ENCODE data around the gene CAT.
"Not testable (repeated sequence)": the region's sequence is repeated elsewhere in the genome, so short reads cannot be mapped to it uniquely, and the experiment has no call there.

The CAT gene

DNA sequence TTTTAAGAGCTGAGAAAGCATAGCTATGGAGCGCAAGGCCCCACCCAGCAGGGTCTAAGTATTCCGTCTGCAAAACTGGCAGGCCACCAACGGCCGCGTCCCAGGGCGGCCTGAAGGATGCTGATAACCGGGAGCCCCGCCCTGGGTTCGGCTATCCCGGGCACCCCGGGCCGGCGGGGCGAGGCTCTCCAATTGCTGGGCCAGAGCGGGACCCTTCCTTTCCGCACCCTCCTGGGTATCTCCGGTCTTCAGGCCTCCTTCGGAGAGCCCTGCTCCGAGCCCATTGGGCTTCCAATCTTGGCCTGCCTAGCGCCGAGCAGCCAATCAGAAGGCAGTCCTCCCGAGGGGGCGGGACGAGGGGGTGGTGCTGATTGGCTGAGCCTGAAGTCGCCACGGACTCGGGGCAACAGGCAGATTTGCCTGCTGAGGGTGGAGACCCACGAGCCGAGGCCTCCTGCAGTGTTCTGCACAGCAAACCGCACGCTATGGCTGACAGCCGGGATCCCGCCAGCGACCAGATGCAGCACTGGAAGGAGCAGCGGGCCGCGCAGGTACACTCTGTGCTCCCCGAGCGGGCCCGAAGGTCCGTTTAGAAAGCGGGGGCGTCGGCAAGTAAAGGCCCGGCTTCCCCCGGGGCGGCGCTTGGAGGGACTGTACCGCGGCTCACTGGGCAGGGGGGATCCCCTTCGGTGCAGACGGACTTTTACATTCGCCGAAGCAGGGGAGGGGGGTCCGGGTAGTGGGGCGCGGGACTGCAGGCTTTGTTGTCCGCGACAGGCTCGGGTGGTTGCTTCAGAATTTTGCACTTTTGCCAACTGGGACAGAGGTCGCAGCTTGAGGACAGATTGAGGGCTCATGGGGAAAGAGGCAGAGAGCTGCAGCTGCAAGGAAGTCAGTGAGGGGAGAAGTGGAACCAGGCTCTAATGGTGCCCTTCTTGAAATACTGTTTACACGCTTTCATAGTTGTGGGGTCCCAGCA is at the start of gene CAT:
TSS of gene CAT (plus strand) at position 406 of the 979 bp plus-strand sequence. CDS start at position 486, 80 bp downstream.
- DNase-seq = peak; percentile 96

DNA sequence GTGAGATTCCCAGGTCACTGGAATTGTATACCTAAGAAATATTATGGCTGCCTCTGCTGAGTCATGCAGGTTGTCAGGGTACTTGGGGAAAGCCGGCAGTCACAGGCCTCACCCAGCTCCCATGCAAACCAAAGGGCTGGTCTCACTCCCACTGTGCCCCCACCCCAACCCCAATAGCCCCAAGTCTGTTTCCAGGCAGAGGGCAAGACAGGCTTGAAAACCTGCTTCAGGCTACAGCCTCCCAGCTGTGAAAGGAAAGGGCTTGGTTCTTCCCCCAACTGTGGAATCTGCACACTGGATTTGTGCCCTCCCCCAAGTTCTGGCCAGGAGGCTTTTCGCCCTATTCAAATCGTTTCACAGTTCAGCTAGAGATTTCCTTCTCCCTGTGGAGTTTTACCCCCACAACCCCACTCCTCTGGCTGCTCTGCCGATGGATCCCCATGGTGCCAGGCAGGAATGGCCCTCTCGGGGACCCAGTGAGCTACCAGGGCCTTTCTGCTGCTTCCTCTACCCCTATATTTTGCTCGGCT is 43.9 kb upstream of the CAT start:
- no peak for DNase-seq

DNA sequence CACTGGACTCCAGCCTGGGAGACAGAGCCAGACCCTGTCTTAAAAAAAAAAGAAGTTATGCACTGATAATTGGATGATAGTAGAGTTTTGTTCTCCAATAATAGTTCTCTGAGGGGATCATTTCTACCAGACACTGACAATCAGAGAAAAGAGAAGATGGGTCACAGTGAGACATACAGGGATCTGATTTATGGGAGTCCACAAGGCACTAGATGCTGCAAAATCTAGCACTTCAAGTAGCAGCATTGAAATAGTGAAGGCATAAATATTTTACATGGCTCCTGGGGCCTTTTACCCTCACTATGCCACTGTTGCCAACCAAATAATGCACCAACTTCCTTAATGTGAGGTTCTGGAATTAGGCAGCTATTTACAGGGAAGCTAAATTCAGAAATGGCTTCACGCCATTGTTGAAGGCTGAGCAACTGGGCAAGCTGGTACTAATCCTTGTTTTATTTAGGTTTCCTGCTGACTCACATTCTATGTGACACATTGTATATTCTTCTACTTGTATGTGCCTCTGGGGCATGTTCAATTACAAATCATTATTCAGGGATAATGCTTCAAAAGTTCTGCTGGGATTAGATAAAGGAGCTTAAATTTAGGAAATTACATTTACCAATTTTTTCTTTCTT is 42.7 kb upstream of the CAT start:
- DNase-seq = no peak

DNA sequence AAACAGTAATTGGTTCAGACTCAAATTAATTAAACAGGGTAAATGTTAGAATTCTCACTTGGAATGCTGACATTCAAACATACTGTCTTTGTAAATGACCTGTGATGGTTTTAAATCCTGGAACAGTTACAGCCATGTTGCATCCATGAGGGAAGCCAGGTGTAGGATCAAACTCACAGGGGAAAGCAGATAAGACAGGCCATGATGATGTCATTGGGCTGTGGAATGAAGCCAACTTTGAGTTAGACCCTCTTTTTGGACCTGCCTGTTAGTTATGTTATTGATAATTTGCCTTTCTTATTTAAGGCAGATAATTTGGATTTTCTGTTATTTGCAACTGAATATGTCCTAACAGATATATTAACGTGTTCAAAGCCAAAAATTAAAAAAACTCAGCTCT is 41.6 kb upstream of the CAT start:
- no peak for DNase-seq

DNA sequence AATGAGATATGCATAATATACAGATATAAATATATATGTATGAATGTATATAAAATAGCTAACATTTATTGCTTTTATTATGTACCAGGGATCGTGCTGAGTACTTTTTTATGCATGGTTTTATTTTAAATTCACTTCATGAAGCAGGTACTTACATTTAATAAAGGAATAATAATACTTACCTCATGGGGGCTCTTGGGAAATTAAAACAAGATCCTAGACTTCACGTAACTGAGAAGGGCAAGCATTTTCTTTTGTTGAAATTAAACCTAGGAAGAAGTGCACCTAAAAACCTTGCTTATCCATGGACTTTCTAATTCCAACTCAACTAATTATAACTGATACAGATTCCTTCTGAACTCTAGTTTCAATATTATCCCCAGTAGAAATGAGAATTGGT is 40.9 kb upstream of the CAT start:
- DNase-seq = no peak

DNA sequence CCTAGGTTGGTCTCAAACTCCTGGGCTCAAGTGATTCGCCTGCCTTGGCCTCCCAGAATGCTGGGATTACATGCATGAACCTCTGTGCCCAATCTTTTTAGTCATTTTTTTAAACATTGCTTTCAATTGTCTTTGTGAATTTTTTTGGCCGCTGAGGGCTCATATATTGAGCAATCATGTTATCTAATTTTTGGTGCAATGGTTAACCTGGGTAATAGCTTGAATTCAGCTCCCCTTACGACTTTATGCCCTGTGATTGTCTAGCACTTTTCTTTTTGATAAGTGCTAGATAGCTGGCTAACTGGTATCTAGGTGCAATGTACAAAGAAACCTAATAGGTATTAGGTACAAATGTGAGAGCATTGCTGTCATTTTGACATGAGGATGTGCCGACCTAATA is 35.3 kb upstream of the CAT start:
- no peak for DNase-seq

DNA sequence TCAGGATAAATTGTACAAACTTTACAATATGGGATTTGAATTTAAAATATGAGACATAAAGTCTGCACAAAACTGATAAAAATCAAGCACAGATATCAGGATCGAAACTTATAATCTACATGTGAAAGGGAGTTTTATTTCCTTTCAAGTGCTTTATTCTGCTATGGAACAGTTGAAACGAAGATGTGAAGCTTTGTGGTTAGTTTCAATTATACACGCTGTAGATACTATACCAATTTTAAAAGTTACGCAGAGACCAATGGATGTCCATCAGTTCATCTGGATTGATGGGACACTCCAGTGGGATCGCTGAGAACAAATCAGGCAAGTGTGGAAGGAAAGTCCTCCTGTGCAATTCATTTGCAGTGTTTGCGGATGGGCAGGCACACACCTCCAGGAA is 34.5 kb upstream of the CAT start:
- DNase-seq = no peak

DNA sequence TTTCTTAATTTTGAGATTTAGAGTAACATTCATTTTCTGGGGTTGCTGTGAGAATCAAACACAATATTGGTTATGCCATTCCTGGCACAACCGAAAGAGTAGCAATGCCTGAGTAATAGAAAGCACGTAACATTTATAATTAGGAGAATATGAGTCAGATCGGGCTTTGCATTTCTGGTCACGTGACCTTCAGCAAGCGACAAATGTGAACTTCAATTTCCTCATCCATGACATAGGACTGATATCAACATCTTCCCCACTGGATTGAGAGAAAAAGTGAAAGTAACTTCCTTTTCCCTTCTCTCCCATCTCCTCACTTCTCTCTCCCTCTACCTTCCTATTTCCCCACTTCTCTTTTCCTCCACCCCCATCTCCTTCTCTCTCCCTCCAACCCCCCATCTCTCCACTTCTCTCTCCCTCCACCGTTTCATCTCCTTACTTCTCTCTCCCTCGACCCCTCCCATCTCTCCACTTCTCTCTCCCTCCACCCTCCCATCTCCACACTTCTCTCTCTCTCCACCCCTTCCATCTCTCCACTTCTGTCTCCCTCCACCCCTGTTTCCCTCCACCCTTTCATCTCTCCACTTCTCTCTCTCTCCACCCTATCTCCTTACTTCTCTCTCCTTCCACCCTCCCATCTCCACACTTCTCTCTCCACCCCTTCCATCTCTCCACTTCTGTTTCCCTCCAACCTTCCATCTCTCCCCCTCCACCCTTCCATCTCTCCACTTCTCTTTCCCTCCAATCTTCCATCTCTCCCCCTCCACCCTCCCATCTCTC is 33.5 kb upstream of the CAT start:
- no peak for DNase-seq

DNA sequence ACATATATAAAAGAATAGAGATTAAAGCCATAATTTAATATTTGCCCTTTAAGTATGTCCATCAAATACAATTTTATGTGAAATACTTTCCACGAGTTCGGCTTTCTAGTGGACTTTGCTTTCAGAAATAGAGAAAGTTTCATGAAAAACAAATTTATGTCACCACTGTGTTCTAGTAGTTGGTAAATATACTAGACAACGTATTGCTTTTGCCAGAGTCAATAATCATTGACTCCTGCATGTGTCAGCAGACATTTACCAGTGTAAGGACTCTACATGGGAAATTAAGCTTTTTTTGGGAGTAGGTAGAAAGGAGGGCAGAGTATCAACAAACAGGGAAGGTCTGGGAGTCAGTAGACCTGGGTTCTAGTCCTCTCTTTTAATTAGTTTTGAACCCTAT is 32.3 kb upstream of the CAT start:
- DNase-seq = no peak

DNA sequence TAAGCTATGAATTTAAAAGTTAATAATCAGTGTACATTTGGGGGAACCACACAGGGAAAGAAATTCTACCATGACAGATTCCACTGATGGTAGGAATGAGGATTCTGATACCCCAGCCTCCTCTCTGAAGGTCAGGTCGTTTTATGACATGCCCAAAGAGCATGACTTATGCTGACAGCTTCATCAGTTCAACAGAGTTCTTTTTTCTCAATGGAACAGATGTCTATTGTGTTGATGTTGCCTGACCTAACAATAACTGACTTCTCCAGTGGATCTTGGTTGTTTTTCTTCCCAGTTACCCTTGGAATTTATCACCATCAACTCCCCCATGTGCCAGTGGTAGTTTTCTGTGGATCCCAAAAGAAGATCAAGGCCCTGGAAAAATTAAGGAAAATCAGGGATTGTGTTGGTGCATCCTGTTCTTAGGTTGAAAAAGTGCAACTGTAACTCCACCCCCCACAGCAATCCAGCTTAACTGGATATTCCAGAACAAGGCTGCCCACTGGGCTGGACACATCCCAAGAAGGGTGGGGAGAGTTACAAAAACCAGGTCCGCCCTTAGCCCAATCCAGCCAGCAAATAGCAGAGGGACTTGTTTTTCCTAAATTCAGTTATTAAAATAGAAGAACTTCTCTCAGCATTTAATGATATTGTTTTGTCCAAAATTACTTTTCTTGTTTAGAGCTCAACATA is 31.5 kb upstream of the CAT start:
- DNase-seq = no peak

DNA sequence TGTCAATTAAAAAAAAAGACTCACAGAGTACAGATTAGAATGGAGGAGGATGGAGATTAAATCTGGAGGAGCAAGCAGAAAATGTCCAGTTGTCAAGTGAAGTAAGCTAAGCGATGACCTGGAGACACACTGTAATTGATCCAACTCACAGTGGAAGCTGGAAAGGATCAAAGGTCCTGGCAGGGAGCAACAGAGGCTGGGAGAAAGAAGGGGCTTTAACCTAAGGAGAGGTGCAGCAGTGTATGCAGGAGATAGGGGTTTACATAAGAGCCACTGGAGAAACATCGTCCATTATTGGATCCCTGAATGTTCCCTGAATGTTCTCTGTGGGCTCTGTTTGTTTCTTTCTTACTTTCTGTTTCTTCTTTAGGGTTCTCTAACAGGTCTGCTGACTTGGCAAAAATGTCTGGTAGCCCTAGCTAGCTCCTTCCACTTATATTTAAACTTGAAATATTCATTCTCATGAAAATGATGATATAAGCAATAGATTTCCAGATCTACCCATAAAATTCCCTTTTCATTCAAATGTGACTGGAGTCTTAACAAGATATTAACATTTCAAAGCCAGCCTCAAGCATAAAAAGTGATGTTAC is 30.1 kb upstream of the CAT start:
- DNase-seq = no peak

DNA sequence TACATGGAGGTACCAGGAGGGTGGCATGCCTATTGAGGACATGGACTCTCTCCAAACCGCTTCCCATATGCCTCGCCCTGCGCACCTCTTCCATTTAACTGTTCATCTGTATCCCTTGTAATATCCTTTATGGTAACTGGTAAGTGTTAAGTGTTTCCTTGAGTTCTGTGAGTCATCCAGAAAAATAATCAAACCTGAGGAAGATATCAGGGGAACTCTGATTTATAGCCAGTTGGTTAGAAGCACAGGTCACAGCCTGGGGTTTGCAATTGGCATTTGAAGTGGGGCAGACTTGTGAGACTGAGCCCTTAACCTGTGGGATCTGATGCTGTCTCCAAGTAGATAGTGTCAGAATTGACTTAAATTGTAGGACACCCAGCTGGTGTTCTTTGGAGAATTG is 27.6 kb upstream of the CAT start:
- DNase-seq = no peak

DNA sequence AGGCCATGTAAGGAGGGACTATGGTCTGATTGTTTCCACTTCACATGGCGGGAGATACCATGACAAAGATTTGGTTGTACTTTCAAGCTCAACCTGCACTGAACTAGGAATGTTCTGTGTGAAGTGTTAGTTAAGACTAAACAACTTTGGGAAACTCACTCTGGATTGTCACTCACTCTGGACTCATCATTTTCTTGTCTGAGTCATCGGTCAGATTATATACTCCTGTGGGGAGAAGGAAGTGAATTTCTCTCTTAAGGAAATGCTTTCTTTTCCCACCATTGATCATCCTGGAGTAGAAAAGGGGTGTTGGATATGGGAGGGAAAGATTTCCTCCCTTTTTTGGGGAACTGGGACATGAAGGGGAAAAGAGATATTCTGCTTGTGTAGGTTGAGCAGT is 26.9 kb upstream of the CAT start:
- DNase-seq = no peak

DNA sequence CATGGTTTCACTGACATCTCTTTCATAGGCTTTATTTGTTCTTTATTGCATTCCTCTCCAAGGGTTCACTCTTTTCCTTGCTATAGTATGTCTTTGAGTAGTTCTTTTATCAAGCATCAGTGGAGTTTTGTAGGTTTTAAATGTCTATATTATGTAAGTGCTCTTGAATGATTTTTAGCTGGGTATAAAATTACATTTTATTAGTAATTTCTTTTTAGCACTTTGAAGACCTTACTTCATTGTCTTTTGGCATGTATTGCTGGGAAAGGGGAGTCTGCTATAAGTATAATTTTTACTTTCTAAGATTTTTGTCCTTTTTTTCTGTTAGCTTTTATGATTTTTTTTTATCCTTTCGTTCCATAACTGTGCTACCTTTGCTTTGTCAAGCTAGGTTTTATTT is 25.5 kb upstream of the CAT start:
- DNase-seq = no peak

DNA sequence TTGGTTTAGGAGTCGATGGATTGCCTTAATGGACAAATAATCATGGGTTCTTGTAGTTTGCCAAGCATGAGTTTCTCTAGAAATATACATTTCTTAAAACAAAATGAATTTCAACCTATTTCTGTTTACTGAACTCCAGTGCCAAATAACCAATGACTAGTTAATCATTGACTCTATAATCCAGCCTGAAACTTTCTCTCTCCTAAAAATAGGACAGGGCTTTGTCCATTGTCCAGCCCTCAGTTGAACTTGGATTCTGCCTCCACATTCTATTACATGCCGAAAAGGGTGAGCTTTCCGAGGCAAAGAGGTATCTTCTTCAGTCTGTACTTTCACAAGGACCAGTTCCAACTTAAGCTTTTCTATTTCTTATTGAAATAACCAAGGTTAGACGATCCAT is 23.2 kb upstream of the CAT start:
- no peak for DNase-seq

DNA sequence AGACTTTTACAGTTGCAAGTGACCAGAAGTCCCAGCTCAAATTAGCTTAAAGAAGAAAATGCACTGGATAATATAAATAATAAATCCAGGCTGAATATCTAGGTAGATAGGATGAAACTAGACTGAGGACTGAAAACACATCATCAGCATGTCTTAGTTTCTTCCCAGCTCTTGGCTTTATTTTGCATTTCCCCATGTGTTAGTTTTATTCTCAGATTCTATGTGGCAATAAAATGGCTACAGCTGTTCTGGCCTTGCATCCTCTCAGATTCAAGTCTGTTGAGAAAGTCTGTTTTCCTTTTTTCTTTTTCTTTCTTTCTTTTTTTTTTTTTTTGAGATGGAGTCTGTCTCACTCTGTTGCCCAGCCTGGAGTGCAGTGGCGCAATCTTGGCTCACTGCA is 22.6 kb upstream of the CAT start:
- DNase-seq = no peak

DNA sequence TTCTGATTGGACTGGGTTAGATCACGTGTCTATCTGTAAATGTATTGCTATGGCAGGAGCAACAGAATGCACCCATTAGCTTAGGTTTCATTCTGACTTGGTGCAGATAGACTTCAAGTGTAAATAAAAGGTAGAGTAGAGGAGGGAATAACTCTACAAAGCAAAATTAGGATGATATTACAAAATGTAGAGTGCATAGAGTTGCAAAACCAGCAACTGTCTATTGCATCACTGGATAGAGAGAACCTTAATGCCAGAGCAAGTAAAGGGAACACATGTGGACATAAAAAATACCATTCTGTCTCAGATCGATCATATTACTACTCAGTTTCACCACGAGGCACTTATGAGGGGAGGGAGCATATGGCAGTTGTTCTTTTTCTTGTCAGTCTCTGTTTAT is 22.0 kb upstream of the CAT start:
- no peak for DNase-seq

DNA sequence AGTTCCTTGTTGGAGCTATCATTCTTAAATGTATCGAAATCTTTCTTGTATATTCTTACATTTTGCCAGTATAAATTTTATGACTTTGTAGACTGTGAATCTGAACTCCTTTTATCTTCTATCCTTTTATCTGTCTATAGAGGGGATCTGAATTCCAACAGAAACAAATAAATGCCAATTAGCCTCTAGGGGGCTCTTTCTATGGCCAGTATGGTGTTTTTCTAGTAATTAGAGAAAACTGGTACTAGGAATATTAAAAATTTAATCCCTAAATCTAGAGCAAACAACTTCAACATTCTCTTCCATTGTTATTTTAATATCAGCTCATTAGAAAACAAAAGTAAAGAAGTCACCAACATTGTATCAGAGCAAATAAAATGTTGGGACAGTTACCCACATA is 21.5 kb upstream of the CAT start:
- DNase-seq = no peak

DNA sequence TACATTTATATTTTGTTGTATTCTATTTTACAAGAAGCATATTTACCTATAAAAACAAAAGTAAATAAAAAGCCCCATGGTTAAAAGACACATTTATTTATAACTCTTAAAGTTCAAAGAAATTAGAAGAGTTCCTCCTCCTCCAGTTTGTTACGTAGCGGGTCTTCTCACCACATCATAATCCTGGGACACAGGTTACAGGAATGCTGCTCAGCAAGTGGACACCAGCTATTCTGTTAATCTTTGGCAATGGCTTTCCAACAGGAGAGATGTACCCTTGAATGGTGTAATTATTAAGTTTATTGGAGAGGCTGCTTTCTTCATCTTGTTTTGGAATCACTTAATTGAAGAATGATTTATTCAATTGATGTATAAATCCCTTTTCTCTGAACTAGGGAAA is 19.6 kb upstream of the CAT start:
- DNase-seq = no peak

DNA sequence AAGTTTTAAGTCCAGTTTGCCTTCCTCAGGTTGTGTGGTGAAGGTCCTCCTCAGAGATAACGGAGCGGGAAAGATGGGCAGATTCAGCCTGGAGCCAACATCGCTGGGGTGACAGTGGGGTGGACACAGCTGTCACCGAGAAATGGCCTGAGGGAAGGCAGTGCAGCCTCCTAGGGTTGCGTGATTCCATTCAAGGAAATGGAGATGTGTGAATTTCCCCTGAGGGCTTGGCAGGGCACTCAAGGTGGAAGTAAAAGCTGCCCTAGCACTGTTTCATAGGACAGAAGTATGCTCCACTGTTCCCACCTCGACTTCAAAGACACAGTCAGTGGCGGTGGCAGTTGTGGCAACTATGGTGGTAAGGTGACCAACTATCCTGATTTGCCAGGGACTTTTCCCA is 15.4 kb upstream of the CAT start:
- DNase-seq = no peak

DNA sequence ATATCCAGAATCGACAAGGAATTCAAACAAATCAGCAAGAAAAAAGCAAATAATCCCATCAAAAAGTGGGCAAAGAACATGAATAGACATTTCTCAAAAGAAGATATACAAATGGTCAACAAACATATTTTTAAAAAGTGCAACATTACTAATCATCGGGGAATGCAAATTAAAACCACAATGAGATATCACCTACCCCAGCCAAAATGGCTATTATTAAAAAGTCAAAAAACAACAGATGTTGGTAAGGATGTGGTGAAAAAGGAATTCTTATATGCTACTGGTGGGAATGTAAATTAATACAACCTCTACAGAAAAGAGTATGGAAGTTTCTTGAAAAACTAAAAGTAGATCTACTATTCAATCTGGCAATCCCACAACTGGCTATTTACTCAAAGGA is 13.9 kb upstream of the CAT start:
- DNase-seq = not testable (repeated sequence)

DNA sequence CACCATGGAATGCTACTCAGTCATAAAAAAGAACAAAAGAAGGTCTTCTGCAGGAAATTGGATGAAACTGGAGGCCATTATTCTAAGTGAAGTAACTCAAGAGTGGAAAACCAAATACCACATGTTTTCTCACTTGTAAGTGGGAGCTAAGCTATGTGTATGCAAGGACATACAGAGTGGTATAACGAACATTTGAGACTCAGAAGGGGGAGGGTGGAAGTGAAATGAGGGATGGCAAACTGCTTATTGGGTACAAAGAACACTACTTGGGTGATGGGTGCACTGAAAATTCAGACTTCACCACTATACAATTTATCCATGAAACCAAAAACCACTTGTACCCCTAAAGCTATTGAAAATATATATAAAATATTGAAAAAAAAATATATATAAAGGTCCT is 13.4 kb upstream of the CAT start:
- DNase-seq = no peak

Data from DMS79 (cell line).